HG03175 (cell line): ENCODE data around the gene ACTR2.
"Not testable (repeated sequence)": the region's sequence is repeated elsewhere in the genome, so short reads cannot be mapped to it uniquely, and the experiment has no call there.

Source experiments
- ATAC-seq: cut with Tn5 transposase; IDR thresholded peaks from one replicate; pipeline ENCODE4 v1.9.1; 2021; ENCODE audit warnings: mild to moderate bottlenecking, moderate library complexity; ENCODE audit not compliant: unreplicated experiment

ACTR2 gene

GRCh38 chr2:65309699-65310098, 82.1 kb downstream of the ACTR2 start:
- no peak for ATAC-seq

- ATAC-seq, result no peak
These were observed 83.4 kb downstream of the ACTR2 start for GRCh38 chr2:65311049-65311448.

DNA sequence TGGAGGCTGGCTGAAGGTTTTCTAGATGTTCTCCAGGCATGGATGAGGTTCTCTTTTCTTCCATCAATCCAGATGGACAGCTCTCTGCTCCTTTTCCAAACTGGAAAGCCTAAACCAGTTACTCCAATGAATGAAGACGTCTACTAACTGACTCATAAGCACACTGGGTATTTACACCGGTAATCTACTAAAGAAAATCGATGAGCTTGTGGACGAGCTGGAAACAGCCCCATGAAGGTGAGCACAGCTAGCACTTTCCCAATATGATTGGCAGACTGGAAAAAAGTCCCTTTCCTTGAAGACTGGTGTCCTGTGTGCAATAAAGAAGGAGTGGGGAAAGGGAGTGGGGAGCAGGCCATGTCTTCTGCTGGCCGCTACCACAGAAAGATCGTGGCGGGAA, 84.0 kb downstream of the ACTR2 start:
- ATAC-seq, result no peak

- no peak for ATAC-seq
These were observed 85.7 kb downstream of the ACTR2 start for GRCh38 chr2:65313126-65313953.

GRCh38 chr2:65313954-65314256, 86.3 kb downstream of the ACTR2 start:
- no peak for ATAC-seq

DNA sequence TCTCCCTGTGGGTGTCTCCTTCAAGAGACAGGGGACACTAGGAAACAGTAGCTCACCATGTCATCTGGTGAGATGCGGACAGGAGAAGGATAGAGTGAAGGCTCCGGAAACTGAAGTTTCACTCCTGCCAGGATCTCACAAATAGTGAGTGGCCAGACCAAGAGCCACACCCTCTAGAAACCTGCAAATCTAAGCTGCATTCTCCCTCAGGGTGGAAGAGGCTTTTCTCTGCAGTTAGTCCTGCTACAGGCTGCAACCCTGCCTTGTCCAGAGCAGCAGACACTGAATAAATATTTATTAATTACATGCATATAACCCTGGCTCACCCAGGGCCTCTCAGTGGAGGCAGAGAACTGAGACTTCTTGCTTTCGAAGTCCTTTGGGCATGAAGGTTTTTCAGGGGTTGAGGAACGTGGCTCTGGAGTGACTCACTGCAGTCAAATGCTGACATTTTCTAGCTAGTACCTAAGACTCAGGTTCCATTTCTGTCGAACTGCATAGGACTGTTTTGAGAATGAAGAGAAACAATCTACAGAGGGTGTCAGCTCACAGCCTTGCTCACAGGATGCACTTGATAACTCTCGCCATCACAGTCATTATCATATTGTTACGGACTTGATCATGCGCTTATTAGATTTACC, 87.3 kb downstream of the ACTR2 start:
- no peak for ATAC-seq

- no peak for ATAC-seq
These were observed 88.4 kb downstream of the ACTR2 start for GRCh38 chr2:65316072-65316471.

GRCh38 chr2:65317351-65317750, 89.7 kb downstream of the ACTR2 start:
- not testable (repeated sequence) for ATAC-seq

DNA sequence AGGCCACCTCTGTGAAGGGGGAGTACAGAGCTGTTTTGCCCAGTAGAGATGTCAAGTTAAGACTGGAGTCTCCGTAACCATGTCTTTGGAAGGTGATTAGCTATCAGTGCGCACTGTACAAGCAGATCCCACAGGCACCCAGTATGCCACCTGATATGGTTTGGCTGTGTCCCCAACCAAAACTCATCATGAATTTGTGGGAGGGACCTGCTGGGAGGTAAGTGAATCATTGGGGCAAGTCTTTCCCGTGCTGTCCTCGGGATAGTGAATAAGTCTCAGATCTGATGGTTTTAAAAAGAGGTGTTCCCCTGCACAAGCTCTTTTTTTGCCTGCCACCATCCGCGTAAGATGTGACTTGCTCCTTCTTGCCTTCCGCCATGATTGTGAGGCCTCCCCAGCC, 90.2 kb downstream of the ACTR2 start:
- no peak for ATAC-seq

DNA sequence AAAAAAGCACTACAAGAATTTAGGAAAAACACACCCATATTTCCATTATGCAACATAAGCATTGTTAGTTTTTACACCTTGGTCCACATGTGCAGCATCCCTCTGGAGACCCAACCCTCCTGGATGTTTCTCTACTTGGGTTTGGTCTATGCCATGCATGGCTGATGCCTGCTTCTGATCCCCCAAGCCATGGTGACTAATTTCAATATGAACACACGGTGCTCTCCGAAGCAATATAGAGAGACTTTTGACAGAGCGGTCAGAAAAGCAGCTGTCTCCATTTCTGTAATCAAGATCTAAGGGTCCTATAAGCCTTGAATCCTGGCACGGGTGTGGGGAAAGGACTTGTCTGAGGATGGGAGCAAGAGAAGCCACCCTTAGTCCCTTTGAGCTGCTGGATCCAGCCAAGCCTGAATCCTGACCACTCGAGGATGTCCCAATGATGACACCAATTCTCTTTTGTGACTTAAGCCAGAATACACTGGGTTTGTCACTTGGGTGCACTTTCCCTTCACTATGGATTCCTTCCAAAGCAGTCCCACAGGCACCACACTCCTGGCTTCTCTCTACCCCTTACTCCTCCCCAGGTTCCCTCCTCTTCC, 91.5 kb downstream of the ACTR2 start:
- no peak for ATAC-seq

GRCh38 chr2:65319674-65320041, 92.0 kb downstream of the ACTR2 start:
- ATAC-seq, result no peak

- peak; percentile 69 for ATAC-seq
These were observed 92.6 kb downstream of the ACTR2 start for GRCh38 chr2:65320042-65320725.
